ENCODE data around the gene SLC32A1.

Gene SLC32A1

DNA sequence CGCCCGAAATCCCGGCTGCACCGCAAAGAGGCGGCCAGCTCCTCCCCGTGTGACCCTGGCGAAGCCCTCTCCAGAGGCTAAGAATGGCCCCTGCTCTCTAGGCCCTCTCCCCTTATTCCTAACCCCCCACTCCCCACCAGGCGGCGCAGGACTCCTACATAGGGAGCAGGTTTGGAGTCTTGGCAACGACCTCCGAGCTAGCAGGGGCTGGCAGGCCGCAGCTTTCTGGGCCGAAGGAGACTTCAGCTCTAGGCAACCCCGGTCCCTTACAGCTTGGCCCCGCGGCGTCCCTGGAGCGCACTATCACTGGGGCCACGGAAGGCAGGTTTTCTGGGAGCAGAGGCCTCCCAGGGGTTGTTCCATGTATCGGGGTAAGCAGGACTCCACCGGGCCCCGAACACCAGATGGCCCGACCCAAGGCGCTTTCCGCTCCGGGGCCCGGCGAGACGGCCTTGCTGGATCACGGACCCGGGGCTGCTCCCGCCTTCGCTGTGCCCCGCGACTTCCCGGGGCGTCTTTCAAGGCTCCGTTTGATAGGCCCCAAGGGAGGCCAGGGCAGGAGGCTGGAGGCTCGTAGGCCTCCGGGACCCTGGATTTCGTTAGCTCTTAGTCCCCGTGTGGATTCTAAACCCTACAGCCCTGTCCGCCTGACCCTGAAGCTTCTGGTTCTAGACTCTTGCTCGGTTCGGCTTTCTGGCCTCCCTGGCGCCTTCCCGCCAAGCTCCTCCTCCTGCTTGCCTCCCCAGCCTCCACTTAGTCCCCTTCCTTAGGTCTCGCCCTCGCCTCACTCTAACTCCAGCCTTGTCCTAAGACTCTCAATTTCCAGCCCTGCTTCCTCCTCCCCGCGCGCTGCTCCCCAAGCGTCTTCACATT, 1.9 kb downstream of the SLC32A1 start:
- DNase-seq (ENCODE audit: low spot score) = peak; percentile 47

DNA sequence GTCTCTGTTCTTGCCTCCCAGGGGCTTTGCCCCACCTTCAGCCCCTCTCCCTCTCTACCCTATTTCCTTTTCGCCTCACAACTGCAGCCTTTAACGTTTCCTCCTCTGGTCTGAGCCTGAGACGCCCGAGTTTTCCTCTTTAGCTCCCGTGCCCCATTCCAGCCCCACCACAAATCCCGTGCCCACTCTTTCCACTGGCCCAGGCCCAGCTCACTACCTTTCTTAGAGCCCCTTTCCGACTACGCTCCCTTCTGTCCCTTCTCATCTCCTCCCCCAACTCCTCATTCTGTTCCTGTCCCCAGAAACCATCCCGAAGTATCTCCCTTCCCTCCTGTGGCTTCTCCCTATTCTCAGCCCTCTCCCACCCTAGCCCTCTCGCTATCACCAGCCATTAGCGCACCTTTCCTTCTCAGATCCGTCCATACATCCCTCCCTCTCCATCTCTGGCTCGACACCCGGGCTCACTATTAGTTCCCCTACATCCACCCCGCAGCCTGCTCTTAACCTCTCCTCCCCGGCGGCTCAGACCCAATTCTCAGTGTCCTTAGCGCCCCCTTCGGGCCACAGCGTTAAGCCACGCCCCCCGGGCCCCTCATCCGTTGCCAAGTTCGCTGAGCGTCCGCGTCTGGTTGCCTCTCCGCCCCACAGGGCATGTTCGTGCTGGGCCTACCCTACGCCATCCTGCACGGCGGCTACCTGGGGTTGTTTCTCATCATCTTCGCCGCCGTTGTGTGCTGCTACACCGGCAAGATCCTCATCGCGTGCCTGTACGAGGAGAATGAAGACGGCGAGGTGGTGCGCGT, 2.7 kb downstream of the SLC32A1 start:
- DNase-seq (ENCODE audit: low spot score) = peak; percentile 87

DNA sequence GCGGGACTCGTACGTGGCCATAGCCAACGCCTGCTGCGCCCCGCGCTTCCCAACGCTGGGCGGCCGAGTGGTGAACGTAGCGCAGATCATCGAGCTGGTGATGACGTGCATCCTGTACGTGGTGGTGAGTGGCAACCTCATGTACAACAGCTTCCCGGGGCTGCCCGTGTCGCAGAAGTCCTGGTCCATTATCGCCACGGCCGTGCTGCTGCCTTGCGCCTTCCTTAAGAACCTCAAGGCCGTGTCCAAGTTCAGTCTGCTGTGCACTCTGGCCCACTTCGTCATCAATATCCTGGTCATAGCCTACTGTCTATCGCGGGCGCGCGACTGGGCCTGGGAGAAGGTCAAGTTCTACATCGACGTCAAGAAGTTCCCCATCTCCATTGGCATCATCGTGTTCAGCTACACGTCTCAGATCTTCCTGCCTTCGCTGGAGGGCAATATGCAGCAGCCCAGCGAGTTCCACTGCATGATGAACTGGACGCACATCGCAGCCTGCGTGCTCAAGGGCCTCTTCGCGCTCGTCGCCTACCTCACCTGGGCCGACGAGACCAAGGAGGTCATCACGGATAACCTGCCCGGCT, 3.4 kb downstream of the SLC32A1 start:
- no peak for DNase-seq (ENCODE audit: low spot score)

DNA sequence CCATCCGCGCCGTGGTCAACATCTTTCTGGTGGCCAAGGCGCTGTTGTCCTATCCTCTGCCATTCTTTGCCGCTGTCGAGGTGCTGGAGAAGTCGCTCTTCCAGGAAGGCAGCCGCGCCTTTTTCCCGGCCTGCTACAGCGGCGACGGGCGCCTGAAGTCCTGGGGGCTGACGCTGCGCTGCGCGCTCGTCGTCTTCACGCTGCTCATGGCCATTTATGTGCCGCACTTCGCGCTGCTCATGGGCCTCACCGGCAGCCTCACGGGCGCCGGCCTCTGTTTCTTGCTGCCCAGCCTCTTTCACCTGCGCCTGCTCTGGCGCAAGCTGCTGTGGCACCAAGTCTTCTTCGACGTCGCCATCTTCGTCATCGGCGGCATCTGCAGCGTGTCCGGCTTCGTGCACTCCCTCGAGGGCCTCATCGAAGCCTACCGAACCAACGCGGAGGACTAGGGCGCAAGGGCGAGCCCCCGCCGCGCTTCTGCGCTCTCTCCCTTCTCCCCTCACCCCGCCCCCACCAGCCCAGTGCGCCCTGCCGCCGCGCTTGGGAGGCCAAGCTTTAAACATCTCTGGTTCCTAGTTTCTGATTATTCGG, 4.0 kb downstream of the SLC32A1 start:
- DNase-seq (ENCODE audit: low spot score) = peak; percentile 8

DNA sequence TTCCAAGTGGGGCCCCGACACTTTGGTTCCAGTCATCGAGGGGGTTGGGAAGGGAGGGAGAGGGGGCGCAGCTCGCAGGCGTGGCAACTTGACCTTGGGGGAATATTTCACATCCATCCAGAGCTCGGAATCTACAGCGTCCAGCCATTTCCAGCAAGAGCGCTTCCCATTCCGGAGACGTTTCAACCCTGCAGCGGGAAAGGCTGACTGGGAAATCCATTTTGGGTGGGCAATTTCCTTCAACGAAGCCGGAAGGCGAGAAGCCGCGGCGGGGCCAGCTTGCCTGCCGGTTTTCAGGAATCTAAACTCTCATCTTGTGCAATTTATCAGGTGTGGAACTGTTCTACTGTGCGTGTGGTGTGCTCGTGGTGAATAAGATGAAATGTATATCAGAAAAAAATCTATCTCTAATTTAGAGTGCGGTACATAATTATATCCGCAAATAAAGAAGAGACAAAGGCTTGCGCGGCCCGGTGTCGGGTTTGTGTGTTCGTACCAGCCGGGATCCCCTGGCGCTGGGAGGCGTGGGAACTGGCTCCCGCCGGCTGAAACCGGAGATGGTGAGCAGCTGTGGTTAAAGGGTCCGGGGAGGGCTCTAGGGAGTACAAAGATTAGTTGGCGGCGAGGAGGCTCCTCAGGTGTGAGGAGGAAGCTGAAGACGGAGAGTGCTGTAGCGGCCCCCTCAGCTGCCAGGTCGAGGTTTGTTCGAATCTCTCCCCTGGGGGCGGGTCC, 4.8 kb downstream of the SLC32A1 start:
- DNase-seq (ENCODE audit: low spot score) = peak; percentile 34

DNA sequence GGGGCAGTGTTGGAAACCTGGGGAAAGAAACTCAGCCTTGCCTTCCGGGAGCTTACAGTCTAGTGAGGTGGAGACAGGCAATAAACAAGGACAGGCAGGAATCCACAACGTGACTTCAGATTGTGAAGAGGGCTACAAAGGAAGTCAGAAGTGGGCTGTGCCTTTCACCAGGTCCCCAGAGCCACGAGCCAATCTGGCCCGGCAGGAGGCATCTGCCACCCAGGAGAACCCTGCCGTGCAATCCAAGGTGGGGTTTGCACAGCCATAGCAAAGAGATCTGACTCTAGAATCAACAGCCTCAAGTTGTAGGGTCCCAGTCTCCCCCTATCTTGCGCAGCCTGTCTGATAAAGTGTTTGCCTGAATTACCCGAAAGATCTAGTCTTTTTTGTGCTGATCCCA, 5.5 kb downstream of the SLC32A1 start:
- DNase-seq (ENCODE audit: low spot score) = no peak

DNA sequence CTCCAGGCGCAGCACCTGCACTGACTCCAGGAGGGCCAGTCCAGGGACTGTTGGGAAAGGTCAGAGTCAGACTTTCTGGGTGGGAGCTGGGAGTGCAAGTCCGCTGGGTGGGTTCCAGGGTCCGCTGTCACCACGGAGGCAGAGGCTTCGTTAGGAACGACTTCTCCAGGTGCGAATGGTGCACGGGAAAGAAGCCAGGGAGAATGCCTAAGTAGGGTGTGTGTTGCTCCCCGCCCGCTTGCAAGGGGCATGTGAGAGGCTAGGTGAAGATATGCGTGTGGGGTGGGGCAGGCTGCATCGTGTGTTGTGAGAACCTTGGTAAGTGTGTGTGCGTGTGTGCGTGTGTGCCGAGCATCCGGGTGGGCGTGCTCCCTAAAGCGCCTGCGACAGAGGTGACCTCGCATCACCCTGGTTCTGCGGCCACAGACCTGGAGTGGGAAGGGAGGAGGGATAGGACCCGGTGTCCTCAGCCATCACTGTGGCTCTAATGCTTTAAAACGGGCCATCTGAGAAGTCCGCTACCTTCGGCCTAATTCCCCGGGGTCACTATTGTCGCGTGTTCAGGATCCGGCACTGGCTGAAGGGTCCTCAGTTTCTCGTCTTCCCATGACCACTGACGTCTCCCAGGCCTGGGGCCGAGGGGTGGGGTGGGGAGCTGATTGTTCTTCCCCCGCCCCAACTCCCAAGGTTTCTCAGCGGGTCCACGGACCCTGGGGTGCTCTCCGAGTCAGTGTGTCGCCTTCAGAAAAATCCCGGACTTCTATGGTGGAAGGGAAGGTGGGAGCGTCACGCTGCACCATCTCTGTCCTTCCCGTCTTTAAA, 6.1 kb downstream of the SLC32A1 start:
- DNase-seq (ENCODE audit: low spot score) = no peak

DNA sequence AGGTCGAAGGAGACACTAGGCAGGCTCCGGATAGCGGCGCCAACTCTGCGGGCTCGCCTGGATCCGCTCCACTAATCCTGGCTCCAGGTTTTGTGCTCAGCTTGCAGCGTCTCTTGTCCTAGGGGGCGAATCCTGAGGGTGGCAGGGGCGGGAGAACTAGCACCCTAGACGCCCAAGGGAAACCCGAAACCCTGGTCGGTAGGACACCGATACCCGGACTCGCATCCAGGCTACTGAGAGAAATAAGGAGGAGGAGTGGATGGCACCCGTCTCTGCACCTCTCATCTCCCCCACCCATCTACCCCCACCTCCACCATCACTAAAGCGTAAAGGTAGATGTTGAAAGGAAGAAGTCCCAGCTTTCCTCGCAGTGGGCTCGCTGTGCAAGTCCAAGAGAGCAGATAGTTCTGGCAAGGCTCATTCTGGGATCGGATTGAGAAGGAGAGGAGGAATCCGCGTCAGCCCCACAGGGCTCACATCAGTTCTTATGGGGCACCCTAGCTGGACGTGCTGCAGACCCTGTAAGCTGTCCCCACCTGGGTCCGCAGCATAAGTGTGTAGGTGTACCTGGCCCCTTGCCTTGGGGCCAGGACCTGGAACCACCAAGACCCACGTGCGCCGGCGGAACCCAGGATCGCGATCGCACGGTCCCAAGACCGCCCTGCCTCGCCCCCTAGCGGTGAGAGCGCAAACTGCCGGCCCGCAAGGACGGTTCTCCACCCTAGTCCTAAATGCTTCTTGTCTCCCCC, 6.9 kb downstream of the SLC32A1 start:
- peak; percentile 87 for DNase-seq (ENCODE audit: low spot score)

DNA sequence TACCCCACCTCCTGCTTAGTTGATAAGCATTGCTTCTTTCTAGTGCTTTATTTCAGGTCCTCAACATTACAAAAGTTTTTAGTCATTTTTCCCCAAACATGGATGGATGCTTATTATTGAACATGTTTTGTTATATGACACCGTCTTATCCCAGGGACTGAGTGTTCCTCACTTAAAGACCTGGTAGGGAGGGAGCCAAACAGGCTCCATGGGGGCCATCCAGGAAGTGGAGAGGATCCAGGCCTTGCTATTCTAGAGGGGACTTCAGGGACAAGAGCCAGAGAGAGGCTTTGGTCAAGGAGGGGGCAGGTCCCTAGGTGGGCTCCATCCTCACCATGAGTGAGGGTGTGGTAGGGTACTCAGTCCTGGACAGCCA, 7.4 kb downstream of the SLC32A1 start:
- DNase-seq (ENCODE audit: low spot score) = no peak

DNA sequence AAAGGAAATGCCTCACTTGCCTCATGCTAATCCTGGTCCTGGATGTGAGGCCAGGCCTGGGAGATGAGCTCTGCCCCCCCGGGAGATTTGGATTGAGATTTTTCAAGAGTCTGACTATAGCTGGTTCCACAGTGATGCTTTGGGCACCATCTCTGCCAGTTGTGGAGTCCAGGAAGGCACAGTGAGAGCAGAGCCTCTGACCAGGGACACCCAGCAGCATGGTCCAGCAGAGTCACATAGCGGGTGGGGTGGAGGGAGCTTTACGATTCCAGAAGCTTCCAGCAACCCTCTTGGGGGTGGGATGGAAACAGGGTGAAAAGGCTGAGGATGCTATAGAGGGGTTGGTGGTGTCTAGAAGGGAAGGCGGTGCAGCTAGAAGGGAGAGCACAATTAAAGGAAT, 8.7 kb downstream of the SLC32A1 start:
- no peak for DNase-seq (ENCODE audit: low spot score)

DNA sequence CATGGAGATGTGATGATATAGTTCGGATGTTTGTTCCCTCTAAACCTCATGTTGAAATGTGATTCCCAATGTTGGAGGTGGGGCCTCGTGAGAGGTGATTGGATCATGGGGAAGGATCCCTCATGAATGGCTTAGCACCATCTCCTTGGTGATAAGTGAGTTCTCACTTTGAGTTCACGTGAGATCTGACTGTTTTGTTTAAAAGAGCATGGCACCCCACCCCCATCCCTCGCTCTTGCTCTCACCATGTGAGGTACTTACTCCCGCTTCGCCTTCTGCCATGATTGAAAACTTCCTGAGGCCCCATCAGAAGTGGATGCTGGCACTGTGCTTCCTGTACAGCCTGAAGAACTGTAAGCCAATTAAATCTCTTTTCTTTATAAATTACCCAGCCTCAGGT, 10.9 kb downstream of the SLC32A1 start:
- DNase-seq (ENCODE audit: low spot score) = no peak

DNA sequence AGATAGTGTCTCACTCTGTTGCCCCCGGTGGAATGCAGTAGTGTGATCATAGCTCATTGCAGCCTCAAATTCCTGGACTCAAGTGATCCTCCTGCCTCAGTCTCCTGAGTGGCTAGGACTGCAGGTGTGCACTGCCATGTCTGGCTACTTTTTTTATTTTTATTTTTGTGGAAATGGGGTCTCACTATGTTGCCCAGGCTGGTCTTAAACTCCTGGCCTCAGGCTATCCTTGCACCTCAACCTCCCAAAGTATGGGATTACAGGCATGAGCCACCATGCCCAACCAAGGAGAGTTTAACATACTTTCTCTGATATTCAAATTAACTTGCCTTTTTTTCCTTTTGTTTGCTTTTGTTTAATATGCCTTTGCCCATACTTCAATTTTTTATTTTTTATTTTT, 13.6 kb downstream of the SLC32A1 start:
- no peak for DNase-seq (ENCODE audit: low spot score)

DNA sequence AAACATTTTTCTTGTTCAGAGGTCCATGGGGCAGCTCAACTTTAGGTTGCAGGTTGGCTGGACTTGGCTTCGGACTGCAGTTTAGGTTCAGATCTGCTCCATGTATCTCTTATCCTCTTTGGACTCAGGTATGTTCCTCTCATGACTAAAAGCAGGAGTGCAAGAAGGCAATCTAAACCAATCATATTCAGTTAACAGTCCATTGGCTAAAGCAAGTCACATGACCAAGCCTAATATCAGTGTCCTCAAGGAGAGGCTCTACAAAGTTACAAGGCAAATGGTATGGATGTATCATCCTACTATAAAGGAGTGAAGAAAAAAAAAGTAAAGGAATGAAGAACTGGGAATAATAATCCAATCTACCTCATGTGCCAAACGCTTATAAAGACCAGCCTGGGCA, 21.5 kb downstream of the SLC32A1 start:
- DNase-seq (ENCODE audit: low spot score) = peak; percentile 14

DNA sequence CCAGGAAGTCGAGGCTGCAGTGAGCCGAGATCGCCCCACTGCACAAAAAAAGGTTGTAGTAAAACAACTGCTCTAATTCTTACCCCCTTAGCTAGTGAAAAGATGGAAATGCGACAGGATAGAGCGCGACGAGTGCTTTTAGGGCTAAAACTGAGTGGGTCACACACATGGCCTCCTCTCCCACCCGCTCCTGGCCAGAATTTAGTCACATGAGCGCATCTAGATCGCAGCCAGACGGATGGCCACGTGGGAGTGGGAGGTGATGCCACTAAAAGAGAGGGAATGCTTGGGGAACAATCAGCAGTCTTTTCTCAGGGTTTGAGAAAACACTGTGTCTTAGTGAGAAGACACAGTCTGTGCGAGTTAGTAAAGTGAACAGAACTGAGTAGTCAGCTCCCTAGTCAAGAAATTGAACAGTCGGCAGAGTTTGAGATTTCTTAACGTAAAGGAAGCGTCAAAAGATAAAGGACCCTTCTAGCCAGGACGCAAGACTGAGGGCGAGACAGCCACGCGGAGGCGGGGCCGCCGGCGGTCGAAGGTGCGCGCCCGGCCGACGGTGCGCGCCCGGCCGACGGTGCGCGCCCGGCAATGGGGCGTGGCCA, 23.3 kb downstream of the SLC32A1 start:
- DNase-seq (ENCODE audit: low spot score) = no peak

DNA sequence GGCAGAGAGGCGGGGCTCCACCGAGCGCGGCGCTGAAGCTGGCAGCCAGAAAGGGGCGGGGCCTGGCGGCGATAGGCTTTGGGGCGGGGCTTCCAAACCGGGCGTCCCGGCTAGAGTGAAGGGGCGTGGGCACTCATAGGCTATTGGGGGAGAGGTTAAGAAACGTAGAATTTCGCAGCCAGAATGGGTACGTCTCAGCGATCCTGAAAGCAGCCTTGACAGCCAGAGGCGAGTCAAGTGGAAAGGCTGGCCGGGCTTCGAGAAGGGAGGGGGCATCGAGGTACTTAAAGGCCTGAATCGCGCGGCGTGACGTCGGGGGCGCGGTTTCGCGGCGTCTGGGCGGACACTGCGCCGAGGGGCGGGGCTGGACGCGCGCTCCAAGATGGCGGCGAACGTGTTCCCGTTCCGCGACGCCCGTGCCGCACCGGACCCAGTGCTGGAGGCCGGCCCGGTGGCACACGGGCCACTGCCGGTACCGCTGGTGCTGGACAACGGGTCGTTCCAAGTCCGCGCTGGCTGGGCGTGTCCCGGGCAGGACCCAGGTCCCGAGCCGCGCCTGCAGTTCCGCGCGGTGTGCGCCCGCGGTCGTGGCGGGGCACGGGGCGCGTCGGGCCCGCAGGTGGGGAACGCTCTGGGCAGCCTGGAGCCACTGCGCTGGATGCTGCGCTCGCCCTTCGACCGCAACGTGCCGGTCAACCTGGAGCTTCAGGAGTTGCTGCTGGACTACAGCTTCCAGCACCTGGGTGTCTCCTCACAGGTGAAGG, 24.0 kb downstream of the SLC32A1 start, which contains the start of gene ACTR5:
TSS of gene ACTR5 (plus strand) at position 364 of the 764 bp plus-strand sequence. CDS start at position 383, 19 bp downstream.
- peak; percentile 97 for DNase-seq (ENCODE audit: low spot score)

DNA sequence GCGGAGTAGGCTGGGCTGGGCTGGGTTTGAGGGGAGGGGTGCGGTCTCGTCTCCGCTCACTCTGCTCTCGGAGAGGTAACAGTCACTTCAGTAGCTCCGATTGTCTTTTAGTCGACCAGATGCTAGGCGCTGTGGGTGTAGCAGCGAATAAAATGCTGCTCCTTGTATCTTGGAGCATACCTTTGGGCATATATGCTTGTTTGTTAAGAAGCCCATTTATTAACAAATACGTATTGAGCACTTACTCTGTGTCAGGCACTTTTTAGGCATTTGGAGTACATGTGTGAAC, 24.5 kb downstream of the SLC32A1 start:
- peak; percentile 51 for DNase-seq (ENCODE audit: low spot score)

DNA sequence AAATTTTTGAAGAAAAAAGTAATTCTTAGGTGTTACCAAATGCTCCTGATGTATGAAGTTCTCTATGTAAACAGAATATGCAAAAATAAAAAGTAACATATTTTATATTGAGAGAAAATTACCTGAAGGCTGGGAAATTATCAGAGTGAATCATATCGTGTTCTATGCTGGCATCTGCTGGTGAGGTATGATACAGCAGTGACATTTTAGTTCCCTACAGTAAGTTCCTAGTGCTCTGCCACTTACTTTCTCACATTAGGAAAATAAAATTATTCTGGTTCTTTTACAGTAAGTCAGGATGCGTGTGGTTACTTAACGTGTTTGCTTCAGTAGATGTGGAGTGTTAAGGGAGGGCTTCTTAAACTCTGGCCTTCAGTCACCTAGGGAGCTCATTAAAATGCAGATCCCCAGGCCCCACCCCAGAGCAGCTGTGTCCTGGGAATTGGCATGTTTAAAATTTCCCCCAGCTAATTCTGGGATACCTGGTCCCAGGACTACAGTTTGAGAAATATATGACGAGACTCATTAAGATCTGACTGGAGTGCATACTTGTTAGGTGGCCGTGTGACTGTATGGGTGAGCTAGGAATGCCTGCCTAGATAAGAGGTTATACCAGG, 27.2 kb downstream of the SLC32A1 start:
- DNase-seq (ENCODE audit: low spot score) = peak; percentile 49

DNA sequence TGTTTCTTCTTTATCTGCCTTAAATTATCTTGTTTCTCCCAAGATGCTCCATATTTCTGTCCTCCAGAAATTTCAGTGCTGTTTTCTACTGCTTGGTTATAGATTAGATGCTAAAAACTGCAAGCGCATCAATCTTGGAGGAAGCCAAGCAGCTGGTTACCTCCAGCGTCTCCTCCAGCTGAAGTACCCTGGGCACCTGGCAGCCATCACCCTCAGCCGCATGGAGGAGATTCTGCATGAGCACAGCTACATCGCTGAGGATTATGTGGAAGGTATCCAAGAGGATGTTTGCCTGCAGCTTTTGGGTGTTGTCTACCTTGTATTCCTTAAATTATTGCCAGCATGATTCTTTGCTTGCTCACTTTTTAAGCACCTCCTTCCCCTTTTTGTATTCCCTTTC, 27.7 kb downstream of the SLC32A1 start:
- no peak for DNase-seq (ENCODE audit: low spot score)

DNA sequence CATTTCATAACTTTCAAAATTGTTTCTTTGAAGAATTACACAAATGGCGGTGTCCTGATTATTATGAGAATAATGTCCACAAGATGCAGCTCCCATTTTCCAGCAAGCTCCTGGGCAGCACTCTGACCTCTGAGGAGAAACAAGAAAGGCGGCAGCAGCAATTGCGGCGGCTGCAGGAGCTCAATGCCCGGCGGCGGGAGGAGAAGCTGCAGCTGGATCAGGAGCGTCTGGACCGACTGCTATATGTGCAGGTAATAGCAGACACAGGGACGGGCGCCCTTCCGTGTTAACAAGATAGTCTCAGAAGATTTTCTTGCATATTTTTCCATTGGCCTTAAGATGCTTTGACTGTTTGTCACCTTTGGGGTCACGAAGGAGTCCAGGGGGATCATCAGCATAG, 30.6 kb downstream of the SLC32A1 start:
- no peak for DNase-seq (ENCODE audit: low spot score)
